Measurements from ENCODE around the gene TMIE.

DNA sequence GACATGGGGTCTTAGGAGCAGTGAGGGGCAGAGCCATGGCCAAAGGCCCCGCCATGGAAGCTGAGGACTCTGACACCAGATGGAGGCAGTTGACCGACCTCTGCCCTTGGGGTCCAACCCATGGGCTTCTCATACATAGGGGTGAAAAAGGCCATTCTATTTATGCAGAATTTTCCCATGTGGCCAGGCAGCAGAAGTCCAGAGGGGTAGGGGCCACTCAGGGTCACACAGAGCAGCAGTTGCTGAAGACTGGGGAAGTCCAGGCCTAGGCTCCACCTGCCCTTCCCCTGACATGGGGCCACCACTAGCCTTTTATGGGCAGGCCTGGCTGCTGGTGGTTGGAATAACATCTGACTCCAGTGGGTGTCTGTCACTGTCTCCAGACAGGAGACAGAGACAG is 10.1 kb downstream of the TMIE start:
- TF ChIP-seq ZBTB2 (CRISPR knock-in tag; IDR thresholded peaks at IDR 0.05; ENCODE audit: low read depth) (no peak), ZNF572 (CRISPR knock-in tag; IDR thresholded peaks at IDR 0.05) (no peak), POLR2AphosphoS5 (IDR thresholded peaks at IDR 0.05; ENCODE audit: low read depth, low read length) (no peak), ZNF614 (CRISPR knock-in tag; IDR thresholded peaks at IDR 0.05; ENCODE audit: borderline replicate concordance) (no peak), ZNF7 (CRISPR knock-in tag; IDR thresholded peaks at IDR 0.05) (no peak)
- TF ChIP-seq, protein P1, sequence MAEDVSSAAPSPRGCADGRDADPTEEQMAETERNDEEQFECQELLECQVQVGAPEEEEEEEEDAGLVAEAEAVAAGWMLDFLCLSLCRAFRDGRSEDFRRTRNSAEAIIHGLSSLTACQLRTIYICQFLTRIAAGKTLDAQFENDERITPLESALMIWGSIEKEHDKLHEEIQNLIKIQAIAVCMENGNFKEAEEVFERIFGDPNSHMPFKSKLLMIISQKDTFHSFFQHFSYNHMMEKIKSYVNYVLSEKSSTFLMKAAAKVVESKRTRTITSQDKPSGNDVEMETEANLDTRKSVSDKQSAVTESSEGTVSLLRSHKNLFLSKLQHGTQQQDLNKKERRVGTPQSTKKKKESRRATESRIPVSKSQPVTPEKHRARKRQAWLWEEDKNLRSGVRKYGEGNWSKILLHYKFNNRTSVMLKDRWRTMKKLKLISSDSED (CRISPR knock-in tag; IDR thresholded peaks at IDR 0.05), result no peak
